ENCODE measurements around the gene KIF2C. TPM values are rescaled to one million over a fixed set of nuclear protein-coding genes. Genes with fewer than 3 reads are reported as not detected.

KIF2C gene
- total and polyA plus RNA-seq, 2 experiments from 2014 or later, result 5.8 to 6.7 TPM

DNA sequence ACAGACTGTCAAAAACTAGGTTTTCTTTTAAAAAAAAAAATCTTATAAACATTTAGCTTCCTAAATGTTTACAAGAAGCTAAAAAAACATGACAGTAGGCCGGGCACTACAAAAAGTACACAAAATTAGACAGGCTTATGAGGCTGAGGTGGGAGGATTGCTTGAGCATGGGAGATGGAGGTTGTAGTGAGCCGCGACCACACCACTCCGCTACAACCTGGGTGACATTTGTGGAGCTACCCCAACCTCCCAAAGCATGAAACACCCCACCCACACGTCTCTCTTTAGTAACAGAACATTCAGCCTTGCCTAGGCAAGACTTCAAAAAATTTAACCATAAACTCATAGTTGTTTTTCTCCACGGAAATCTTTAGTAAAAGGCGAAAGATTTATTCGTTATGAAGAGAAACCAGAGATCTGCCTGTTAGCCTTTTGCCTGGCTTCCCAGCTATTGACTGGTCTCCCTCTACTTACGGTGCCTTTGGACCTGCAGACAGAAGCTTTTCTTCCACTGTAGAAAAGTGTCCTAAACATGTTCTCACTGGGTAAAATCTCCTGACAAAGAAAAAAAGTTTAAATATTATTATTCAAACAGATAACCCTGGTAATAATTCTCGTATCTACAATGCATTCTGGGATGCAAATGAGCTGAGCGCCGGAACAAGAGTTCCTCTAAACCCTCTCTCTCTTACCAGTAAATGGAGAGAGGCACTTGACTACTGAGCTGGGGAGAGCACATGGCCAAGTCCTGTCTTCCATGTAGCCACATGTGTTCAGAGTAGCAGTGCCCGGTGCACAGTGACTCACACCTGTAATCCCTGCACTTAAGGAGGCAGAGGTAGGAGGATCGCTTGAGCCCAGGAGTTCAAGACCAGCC, 17.9 kb upstream of the KIF2C start:
- H3K9me3 ChIP-seq (ENCODE audit: low read depth), result no peaks in the 10 kb centered on the region
- no peak overlapping the region for H2AFZ ChIP-seq
- H4K20me1 ChIP-seq (ENCODE audit: insufficient read depth, poor library complexity, severe bottlenecking), result no peaks in the 10 kb centered on the region
- TF ChIP-seq, protein P1, sequence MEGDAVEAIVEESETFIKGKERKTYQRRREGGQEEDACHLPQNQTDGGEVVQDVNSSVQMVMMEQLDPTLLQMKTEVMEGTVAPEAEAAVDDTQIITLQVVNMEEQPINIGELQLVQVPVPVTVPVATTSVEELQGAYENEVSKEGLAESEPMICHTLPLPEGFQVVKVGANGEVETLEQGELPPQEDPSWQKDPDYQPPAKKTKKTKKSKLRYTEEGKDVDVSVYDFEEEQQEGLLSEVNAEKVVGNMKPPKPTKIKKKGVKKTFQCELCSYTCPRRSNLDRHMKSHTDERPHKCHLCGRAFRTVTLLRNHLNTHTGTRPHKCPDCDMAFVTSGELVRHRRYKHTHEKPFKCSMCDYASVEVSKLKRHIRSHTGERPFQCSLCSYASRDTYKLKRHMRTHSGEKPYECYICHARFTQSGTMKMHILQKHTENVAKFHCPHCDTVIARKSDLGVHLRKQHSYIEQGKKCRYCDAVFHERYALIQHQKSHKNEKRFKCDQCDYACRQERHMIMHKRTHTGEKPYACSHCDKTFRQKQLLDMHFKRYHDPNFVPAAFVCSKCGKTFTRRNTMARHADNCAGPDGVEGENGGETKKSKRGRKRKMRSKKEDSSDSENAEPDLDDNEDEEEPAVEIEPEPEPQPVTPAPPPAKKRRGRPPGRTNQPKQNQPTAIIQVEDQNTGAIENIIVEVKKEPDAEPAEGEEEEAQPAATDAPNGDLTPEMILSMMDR (IDR thresholded peaks at IDR 0.05; ENCODE audit: poor library complexity), result no peak
- TF ChIP-seq EZH2 (IDR thresholded peaks at IDR 0.05; ENCODE audit: borderline replicate concordance) (no peak), EZH2phosphoT487 (IDR thresholded peaks at IDR 0.05; ENCODE audit: low read depth, severe bottlenecking, unreplicated experiment) (no peak)
- H3K4me3 ChIP-seq, result no peak overlapping the region
- H3K27me3 ChIP-seq, result no peaks in the 10 kb centered on the region
- WGBS (ENCODE audit: low lambda C conversion rate, missing lambda C conversion rate), result 48% methylated on average over 14 of the region's 14 CpGs
- H3K27ac ChIP-seq, result no peak overlapping the region
- H3K9me2 ChIP-seq (replicated peaks; ENCODE audit: insufficient read depth), result no peaks in the 10 kb centered on the region
- H3K4me1 ChIP-seq (ENCODE audit: insufficient read depth), result no peaks in the 10 kb centered on the region
- no peaks in the 10 kb centered on the region for H3K79me2 ChIP-seq
- H3K36me3 ChIP-seq (replicated peaks; ENCODE audit: insufficient read depth, low read depth), result no peaks in the 10 kb centered on the region
- H3K4me2 ChIP-seq, result peak overlapping the region; percentile 6
- DNase-seq (ENCODE audit: low spot score), result peak; percentile 56

DNA sequence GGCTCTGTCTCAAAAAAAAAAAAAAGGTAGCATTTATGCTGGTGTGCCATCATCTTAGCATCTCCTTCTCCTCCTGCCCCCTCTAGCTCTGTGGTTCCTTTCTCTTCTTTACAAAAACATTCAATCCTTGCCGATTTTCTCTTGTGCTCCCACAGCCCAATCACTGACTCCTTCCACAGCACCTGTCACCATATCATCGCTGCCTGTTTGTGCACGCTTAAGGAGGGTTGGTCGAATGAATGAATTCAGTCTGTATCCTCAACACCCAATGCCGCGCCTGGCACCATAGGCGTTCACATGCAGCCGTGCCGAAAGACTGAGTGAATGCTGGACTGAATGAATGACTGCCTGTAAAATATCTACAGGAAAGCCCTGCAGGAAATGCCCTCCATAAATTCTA, 16.6 kb upstream of the KIF2C start:
- Histone ChIP-seq H3K4me2 (no peak overlapping the region), H4K20me1 (ENCODE audit: insufficient read depth, poor library complexity, severe bottlenecking) (no peaks in the 10 kb centered on the region), H3K4me3 (no peak overlapping the region), H3K27me3 (no peaks in the 10 kb centered on the region), H3K9me3 (ENCODE audit: low read depth) (no peaks in the 10 kb centered on the region), H3K36me3 (replicated peaks; ENCODE audit: insufficient read depth, low read depth) (no peaks in the 10 kb centered on the region), H3K27ac (no peak overlapping the region), H2AFZ (no peak overlapping the region), H3K4me1 (ENCODE audit: insufficient read depth) (no peaks in the 10 kb centered on the region), H3K79me2 (no peaks in the 10 kb centered on the region), H3K9me2 (replicated peaks; ENCODE audit: insufficient read depth) (no peaks in the 10 kb centered on the region)
- no peak for DNase-seq (ENCODE audit: low spot score)
- TF ChIP-seq EZH2 (IDR thresholded peaks at IDR 0.05; ENCODE audit: borderline replicate concordance) (no peak), EZH2phosphoT487 (IDR thresholded peaks at IDR 0.05; ENCODE audit: low read depth, severe bottlenecking, unreplicated experiment) (no peak)
- TF ChIP-seq, protein P1 (IDR thresholded peaks at IDR 0.05; ENCODE audit: poor library complexity), result no peak
- WGBS (ENCODE audit: low lambda C conversion rate, missing lambda C conversion rate), result 95% methylated on average over 9 of the region's 9 CpGs

DNA sequence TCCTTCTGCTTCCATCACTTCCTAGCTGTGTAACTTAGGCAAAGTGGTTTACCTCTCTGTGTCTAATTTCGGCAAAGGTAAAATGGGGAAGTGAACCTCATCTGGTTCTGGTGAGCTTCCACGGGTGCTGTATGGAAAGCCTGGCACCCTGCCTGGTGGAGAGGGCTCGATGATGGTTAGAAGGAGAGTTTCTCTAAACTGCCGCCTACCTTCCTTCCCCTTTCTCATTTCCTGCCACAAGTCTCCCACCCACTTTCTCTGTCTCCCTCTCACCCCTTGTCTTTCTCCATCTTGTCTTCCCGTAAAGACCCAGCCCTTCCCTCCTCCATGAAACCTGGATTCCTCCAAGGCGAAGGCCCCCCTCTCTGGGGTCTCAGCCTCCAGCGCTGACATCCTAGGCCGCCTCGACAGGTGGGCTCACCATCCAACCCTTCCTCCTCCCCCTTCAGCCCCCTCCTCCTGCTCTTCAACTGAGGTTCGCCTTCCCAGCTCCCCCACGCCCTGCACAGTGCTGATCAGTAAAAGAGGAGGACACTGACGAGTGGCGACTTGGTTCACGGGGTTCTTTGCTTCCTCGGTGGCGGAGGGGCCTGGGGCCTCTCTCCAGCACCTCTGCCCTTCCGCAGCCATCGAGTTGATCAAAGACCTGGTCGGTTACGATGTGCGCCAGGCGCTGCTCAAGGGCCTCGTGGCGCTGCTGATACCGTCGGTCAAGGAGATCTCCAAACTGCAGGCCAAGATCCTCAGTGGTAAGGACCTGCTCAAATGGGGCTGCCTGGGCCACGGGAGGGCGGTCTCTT, 15.9 kb upstream of the KIF2C start:
- no peaks in the 10 kb centered on the region for H3K79me2 ChIP-seq
- H3K27me3 ChIP-seq, result no peaks in the 10 kb centered on the region
- no peak overlapping the region for H2AFZ ChIP-seq
- no peaks in the 10 kb centered on the region for H3K4me1 ChIP-seq (ENCODE audit: insufficient read depth)
- 93% methylated on average over 28 of the region's 28 CpGs for WGBS (ENCODE audit: low lambda C conversion rate, missing lambda C conversion rate)
- no peak for DNase-seq (ENCODE audit: low spot score)
- no peaks in the 10 kb centered on the region for H4K20me1 ChIP-seq (ENCODE audit: insufficient read depth, poor library complexity, severe bottlenecking)
- no peak overlapping the region for H3K4me2 ChIP-seq
- H3K9me3 ChIP-seq (ENCODE audit: low read depth), result no peaks in the 10 kb centered on the region
- TF ChIP-seq EZH2 (IDR thresholded peaks at IDR 0.05; ENCODE audit: borderline replicate concordance) (no peak), EZH2phosphoT487 (IDR thresholded peaks at IDR 0.05; ENCODE audit: low read depth, severe bottlenecking, unreplicated experiment) (no peak)
- TF ChIP-seq, protein P1 (IDR thresholded peaks at IDR 0.05; ENCODE audit: poor library complexity), result no peak
- H3K4me3 ChIP-seq, result no peak overlapping the region
- H3K36me3 ChIP-seq (replicated peaks; ENCODE audit: insufficient read depth, low read depth), result no peaks in the 10 kb centered on the region
- H3K9me2 ChIP-seq (replicated peaks; ENCODE audit: insufficient read depth), result no peaks in the 10 kb centered on the region
- H3K27ac ChIP-seq, result no peak overlapping the region

Measured in hepatocyte (in vitro differentiated cells).